ENCODE results near the gene OTOF. TPM values are rescaled to one million over a fixed set of nuclear protein-coding genes. Genes with fewer than 3 reads are reported as not detected.

The OTOF gene
- total and polyA plus RNA-seq, 2 of the 4 experiments (the other 2 are of a cell fraction), result 0.03 TPM; not detected in 1

GRCh38 chr2:26455670-26456439 is 22.1 kb downstream of the OTOF start:
- Histone ChIP-seq H4K20me1 (ENCODE audit: insufficient read depth, low read length) (no peaks in the 10 kb centered on the region), H2AFZ (replicated peaks; ENCODE audit: low read length, poor library complexity) (no peak overlapping the region), H2BK15ac (ENCODE audit: low read depth, low read length) (no peak overlapping the region), H2BK120ac (ENCODE audit: low read depth, low read length) (no peak overlapping the region), H4K5ac (ENCODE audit: low read depth, low read length) (no peak overlapping the region), H3K18ac (ENCODE audit: low read depth, low read length) (no peak overlapping the region), H3K56ac (ENCODE audit: extremely low read depth, insufficient read depth, low read length) (no peak overlapping the region), H4K8ac (ENCODE audit: low read depth in 2 of 2, low read length in 2 of 2) (no peak overlapping the region), H3K79me1 (ENCODE audit: low read depth in 1 of 2, low read length in 2 of 2) (no peaks in the 10 kb centered on the region), H3K9me3 (ENCODE audit: control insufficient read depth, insufficient read depth, low read length) (no peaks in the 10 kb centered on the region), H3K27ac (ENCODE audit: insufficient read depth, low read length) (no peak overlapping the region), H2BK20ac (ENCODE audit: low read depth, low read length) (no peak overlapping the region), H2AK9ac (replicated peaks; ENCODE audit: low read depth, low read length, poor library complexity) (no peak overlapping the region), H3K9ac (ENCODE audit: low read depth, low read length) (no peak overlapping the region), H3K14ac (replicated peaks; ENCODE audit: low read depth, low read length) (no peak overlapping the region), H3K4me3 (ENCODE audit: insufficient read depth, low read depth, low read length) (no peak overlapping the region), H3K4ac (ENCODE audit: low read depth, low read length) (no peak overlapping the region), H3K4me2 (ENCODE audit: low read depth, low read length) (no peak overlapping the region), H3K9me1 (ENCODE audit: insufficient read depth, low read length) (no peaks in the 10 kb centered on the region), H2BK5ac (ENCODE audit: low read depth, low read length, poor library complexity, severe bottlenecking) (no peak overlapping the region), H4K91ac (ENCODE audit: insufficient read depth, low read depth, low read length) (no peak overlapping the region), H3K27me3 (ENCODE audit: control insufficient read depth, insufficient read depth, low read length) (peaks cover 34% of the 10 kb centered on the region), H3K23ac (ENCODE audit: low read depth, low read length) (no peak overlapping the region), H3K4me1 (ENCODE audit: control insufficient read depth, insufficient read depth, low read length) (no peaks in the 10 kb centered on the region), H2AK5ac (ENCODE audit: low read depth, low read length) (no peak overlapping the region), H3K36me3 (ENCODE audit: control insufficient read depth, insufficient read depth, low read length) (no peaks in the 10 kb centered on the region)
- DNase-seq (no peak), ATAC-seq (ENCODE audit: low read depth) (no peak)
- in situ Hi-C loops (cut with MboI; ENCODE audit: low sequenced_read_pairs) (no loop called here), intact Hi-C loops (cut with micrococcal nuclease) (no loop called here), dilution Hi-C loops (cut with HindIII; ENCODE audit: low sequenced_read_pairs, unreplicated experiment) (no loop called here)
- ChIA-PET CTCF (no interaction called here), POLR2A (ENCODE audit: unreplicated experiment) (no interaction called here)
- 55% methylated on average over 4 of the region's 18 CpGs; no CpG with 5 or more reads in 1 of the 2 experiments for WGBS, 2 experiments (ENCODE audit: extremely low coverage in 2 of 2, insufficient read length in 1 of 2)
- TF ChIP-seq RFX5 (IDR thresholded peaks at IDR 0.05; ENCODE audit: low read depth, low read length) (no peak), FOS (IDR thresholded peaks at IDR 0.05; ENCODE audit: low read depth, low read length) (no peak), MXI1 (IDR thresholded peaks at IDR 0.05; ENCODE audit: borderline replicate concordance, low read depth, low read length) (no peak), RCOR1 (IDR thresholded peaks at IDR 0.05; ENCODE audit: insufficient replicate concordance, low read length) (no peak), CTCF (conservative IDR thresholded peaks at IDR 0.05; ENCODE audit: low read depth, low read length) (no peak), USF2 (IDR thresholded peaks at IDR 0.05; ENCODE audit: low read depth, low read length) (no peak), CEBPB (IDR thresholded peaks at IDR 0.05; ENCODE audit: low read depth, low read length) (no peak), RAD21 (IDR thresholded peaks at IDR 0.05; ENCODE audit: low read length) (no peak), ELK1 (IDR thresholded peaks at IDR 0.05; ENCODE audit: borderline replicate concordance, low read depth, low read length) (no peak), POLR2A (IDR thresholded peaks at IDR 0.05; ENCODE audit: low read depth, low read length) (no peak), BHLHE40 (IDR thresholded peaks at IDR 0.05; ENCODE audit: low read depth, low read length) (no peak)
- no TSS peak for BruUV-seq (replicated peaks)
